Neural progenitor cell (in vitro differentiated cells): ENCODE data around the gene IRS2.

Experiments
- EZH2phosphoT487 ChIP-seq: fragments of 200-600 bp; sonication (generic); IDR thresholded peaks from 2 replicates; pipeline ENCODE4 v1.6.1; 2017; ENCODE audit warnings: antibody characterized with exemption
- TF ChIP-seq, protein P1 (sequence below): fragments of 200-600 bp; sonication (generic); IDR thresholded peaks from 2 replicates; pipeline ENCODE4 v1.5.1; 2017; ENCODE audit warnings: antibody characterized with exemption, mild to moderate bottlenecking

DNA sequence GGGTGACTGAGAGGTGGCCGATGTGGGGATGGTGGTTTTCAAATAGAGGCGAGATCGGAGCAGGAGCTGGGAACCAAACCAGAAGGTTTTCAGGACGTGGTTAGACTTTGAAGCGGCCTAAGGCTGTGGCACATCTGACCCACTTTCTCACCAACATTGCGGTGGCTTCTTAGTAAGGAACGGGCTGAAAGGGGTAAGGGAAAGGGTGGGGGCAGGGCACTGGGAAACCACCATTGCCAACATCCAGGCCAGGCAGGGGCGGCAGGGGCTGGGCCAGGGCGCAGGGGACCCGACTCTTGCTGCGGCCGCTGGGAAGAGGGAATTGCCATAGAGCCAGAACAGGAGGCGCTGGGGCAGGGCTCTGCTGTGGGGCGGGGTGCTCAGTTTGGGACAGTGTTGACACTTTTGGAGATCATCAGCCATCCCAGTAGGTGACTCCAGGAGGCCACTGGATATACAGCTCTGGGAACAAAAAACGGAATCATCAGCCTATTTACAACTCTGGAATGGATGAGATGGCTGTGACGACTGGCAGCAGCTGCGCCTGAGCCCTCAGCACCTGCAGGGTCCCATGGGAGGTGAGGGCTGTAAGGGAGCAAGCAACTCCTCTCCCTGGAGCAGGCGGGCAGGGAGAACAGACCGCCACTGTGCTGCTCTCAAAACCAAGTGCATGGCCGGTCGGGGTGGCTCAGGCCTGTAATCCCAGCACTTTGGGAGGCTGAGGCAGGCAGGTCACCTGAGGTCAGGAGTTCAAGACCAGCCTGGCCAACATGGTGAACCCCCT is 52.2 kb downstream of the IRS2 start:
- TF ChIP-seq, protein P1, sequence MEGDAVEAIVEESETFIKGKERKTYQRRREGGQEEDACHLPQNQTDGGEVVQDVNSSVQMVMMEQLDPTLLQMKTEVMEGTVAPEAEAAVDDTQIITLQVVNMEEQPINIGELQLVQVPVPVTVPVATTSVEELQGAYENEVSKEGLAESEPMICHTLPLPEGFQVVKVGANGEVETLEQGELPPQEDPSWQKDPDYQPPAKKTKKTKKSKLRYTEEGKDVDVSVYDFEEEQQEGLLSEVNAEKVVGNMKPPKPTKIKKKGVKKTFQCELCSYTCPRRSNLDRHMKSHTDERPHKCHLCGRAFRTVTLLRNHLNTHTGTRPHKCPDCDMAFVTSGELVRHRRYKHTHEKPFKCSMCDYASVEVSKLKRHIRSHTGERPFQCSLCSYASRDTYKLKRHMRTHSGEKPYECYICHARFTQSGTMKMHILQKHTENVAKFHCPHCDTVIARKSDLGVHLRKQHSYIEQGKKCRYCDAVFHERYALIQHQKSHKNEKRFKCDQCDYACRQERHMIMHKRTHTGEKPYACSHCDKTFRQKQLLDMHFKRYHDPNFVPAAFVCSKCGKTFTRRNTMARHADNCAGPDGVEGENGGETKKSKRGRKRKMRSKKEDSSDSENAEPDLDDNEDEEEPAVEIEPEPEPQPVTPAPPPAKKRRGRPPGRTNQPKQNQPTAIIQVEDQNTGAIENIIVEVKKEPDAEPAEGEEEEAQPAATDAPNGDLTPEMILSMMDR, result no peak
- TF ChIP-seq EZH2phosphoT487, result no peak
